ENCODE data around the gene RCAN1. TPM values are rescaled to one million over a fixed set of nuclear protein-coding genes. Genes with fewer than 3 reads are reported as not detected.

RCAN1 gene
- total and polyA plus RNA-seq, 7 donors, result 24.9 to 94.9 (median 38.4) TPM

GRCh38 chr21:34583926-34584563 lies 30.9 kb downstream of the RCAN1 start:
- Histone ChIP-seq H3K4me3 (no peak overlapping the region), H3K9me3 (peaks cover 5% of the 10 kb centered on the region), H3K27ac (no peak overlapping the region), H3K27me3 (ENCODE audit: insufficient read depth in 3 of 3, low read length in 2 of 3) (no peaks in the 10 kb centered on the region), H3K36me3 (ENCODE audit: insufficient read depth in 1 of 2, low read depth in 1 of 2) (no peaks in the 10 kb centered on the region), H3K4me1 (peaks cover 30% of the 10 kb centered on the region)
- no peak for DNase-seq
- TF ChIP-seq CTCF (IDR thresholded peaks at IDR 0.05), result no peak
- ATAC-seq, result peak; percentile 42 to 75 (median 52)
- intact Hi-C loops (cut with DNase I), result no loop called here
- WGBS, 3 donors, result 21 to 36% (median 23%) methylated on average over 3 of the region's 3 CpGs

- Histone ChIP-seq H3K27me3 (ENCODE audit: insufficient read depth in 3 of 3, low read length in 2 of 3) (no peaks in the 10 kb centered on the region), H3K27ac (no peak overlapping the region), H3K36me3 (ENCODE audit: insufficient read depth in 1 of 2, low read depth in 1 of 2) (no peaks in the 10 kb centered on the region), H3K4me1 (peaks cover 30% of the 10 kb centered on the region), H3K4me3 (no peak overlapping the region), H3K9me3 (peaks cover 5% of the 10 kb centered on the region)
- 61 to 70% (median 70%) methylated on average over 10 of the region's 10 CpGs for WGBS, 3 donors
- no peak for DNase-seq
- intact Hi-C loops (cut with DNase I), result no loop called here
- peak; percentile 60 to 78 (median 74) for ATAC-seq
- peak; percentile 32 for TF ChIP-seq CTCF (IDR thresholded peaks at IDR 0.05)
Measured at GRCh38 chr21:34582506-34583150, 32.3 kb downstream of the RCAN1 start.

- peak in 1 of 2 donors; percentile 28 for DNase-seq
- H3K4me3 ChIP-seq, result no peak overlapping the region
- TF ChIP-seq CTCF (IDR thresholded peaks at IDR 0.05), result no peak
- WGBS, 3 donors, result 24 to 35% (median 26%) methylated on average over 9 of the region's 9 CpGs
- ATAC-seq, result peak; percentile 67 to 82 (median 74)
- H3K4me1 ChIP-seq, result peaks cover 39% of the 10 kb centered on the region
- intact Hi-C loops (cut with DNase I), result no loop called here
- H3K27ac ChIP-seq, result peak overlapping the region; percentile 59
- no peaks in the 10 kb centered on the region for H3K27me3 ChIP-seq (ENCODE audit: insufficient read depth in 3 of 3, low read length in 2 of 3)
- no peaks in the 10 kb centered on the region for H3K36me3 ChIP-seq (ENCODE audit: insufficient read depth in 1 of 2, low read depth in 1 of 2)
- H3K9me3 ChIP-seq, result no peaks in the 10 kb centered on the region
Measured at GRCh38 chr21:34580181-34580700, 34.7 kb downstream of the RCAN1 start.

GRCh38 chr21:34579411-34579810 lies 35.5 kb downstream of the RCAN1 start:
- no peak overlapping the region for H3K4me3 ChIP-seq
- peak overlapping the region; percentile 59 for H3K27ac ChIP-seq
- peak in 2 of 4 donors; percentile 35 to 43 for ATAC-seq
- peaks cover 36% of the 10 kb centered on the region for H3K4me1 ChIP-seq
- no peaks in the 10 kb centered on the region for H3K36me3 ChIP-seq (ENCODE audit: insufficient read depth in 1 of 2, low read depth in 1 of 2)
- H3K9me3 ChIP-seq, result no peaks in the 10 kb centered on the region
- intact Hi-C loops (cut with DNase I), result no loop called here
- 88 to 94% (median 94%) methylated on average over 1 of the region's 1 CpG for WGBS, 3 donors
- TF ChIP-seq CTCF (IDR thresholded peaks at IDR 0.05), result no peak
- no peaks in the 10 kb centered on the region for H3K27me3 ChIP-seq (ENCODE audit: insufficient read depth in 3 of 3, low read length in 2 of 3)
- DNase-seq, result no peak
